Pancreas (tissue), 10 donors: Measurements from ENCODE around the gene ZNF282. TPM values are rescaled to one million over a fixed set of nuclear protein-coding genes. Genes with fewer than 3 reads are reported as not detected.

Source experiments
- ATAC-seq, 4 donors: fragments of 200-7000 bp; cut with Tn5 transposase; one replicate each; pipeline versions ENCODE4 v1.8.0 to v1.9.1; 2020; ENCODE audit warnings: mild to moderate bottlenecking in 4 of 4, moderate library complexity in 4 of 4
- DNase-seq, 6 donors: peaks; one replicate each; pipeline ENCODE4 v3.0.0-alpha.2; 2020
- FAIRE-seq: peaks from 2 replicates; lab custom pipeline; 2012; peaks lifted over from hg19 to GRCh38; lab: Jason Lieb, UNC
- H3K27ac ChIP-seq, 4 donors: fragments of 200-600 bp; sonication (generic); 1 replicate in 3 of 4; 2 replicates in 1 of 4; pipeline versions ENCODE4 v1.5.0 to v1.8.0; 2020
- H3K27me3 ChIP-seq, 4 donors: fragments of 200-600 bp; one replicate each; pipeline ENCODE4 v1.8.0; 2021
- H3K36me3 ChIP-seq, 3 donors: fragments of 200-600 bp; sonication (generic) in 1 of 3; one replicate each; pipeline versions ENCODE4 v1.5.0 to v1.8.0; 2020 to 2021
- H3K4me1 ChIP-seq, 3 donors: fragments of 200-600 bp; one replicate each; pipeline ENCODE4 v1.8.0; 2021
- H3K4me3 ChIP-seq, 4 donors: fragments of 200-600 bp; sonication (generic) in 2 of 4; one replicate each; pipeline versions ENCODE4 v1.5.0 to v1.8.0; 2020 to 2021
- H3K9me3 ChIP-seq, 4 donors: fragments of 200-600 bp; one replicate each; pipeline ENCODE4 v1.8.0; 2021
- CTCF ChIP-seq, 4 donors: fragments of 200-600 bp; sonication (generic) in 3 of 4; IDR thresholded peaks; one replicate each; pipeline versions ENCODE4 v1.5.0 to v1.8.0; 2021; ENCODE audit warnings: antibody characterized with exemption in 4 of 4
- WGBS, 2 donors: extraction: QIAGEN DNeasy Blood & Tissue Kit; methylation state at CpG; one replicate each; pipeline ENCODE4 v1.1.7; 2013; 5-methylcytosine and 5-hydroxymethylcytosine counted together
- intact Hi-C, 3 donors: fragments of 100-400 bp; cut with DNase I; formaldehyde crosslinking; loops; one replicate each; pipeline versions ENCODE4 v1.11.1 to v1.14.2; 2022
- polyA plus RNA-seq, 2 donors: library from polyadenylated mRNA; stranded (reverse); fragments of 200-250 nt; gene quantifications; one replicate each; pipeline ENCODE4 v1.2.3, GENCODE V29; 2013
- total RNA-seq, 6 donors: library from RNA; stranded (reverse); fragmentation: NEBNext Ultra II Directional in 4 of 6; extraction: Animal tissue kit (Norgen Biotek cat#: 25700) in 4 of 6; gene quantifications; one replicate each; pipeline versions ENCODE4 v1.2.1 to v1.2.4, GENCODE V29; 2021 to 2023
- donor health status: healthy with polysubstance abuse.
- donor health status: DM: no; HTN: no; CAD: no; lungs with moderate emphysema.
- donor health status: DM: no; HTN: no; CAD: no.
- donor health status: control.
- donor health status: control.
- donor health status: Bipolar disorder and iron deficiency.
- donor health status: DM: yes; HTN: yes; CAD: no.
- donor health status: DM: no; HTN: no; CAD: no.
- donor health status: DM: no; HTN: no; CAD: no.
- donor health status: DM: yes; HTN: yes; CAD: no.

ZNF282 gene
- total and polyA plus RNA-seq, 8 donors = 12.1 to 19.4 (median 14.0) TPM

GRCh38 chr7:149216402-149216801 is 21.1 kb downstream of the ZNF282 start:
- TF ChIP-seq CTCF (IDR thresholded peaks at IDR 0.05) = no peak
- no peaks in the 10 kb centered on the region for H3K27me3 ChIP-seq
- DNase-seq (no peak), FAIRE-seq (no peak), ATAC-seq (no peak)
- 57 to 68% methylated on average over 2 of the region's 2 CpGs for WGBS, 2 donors
- no peak overlapping the region for H3K27ac ChIP-seq
- no peaks in the 10 kb centered on the region for H3K9me3 ChIP-seq
- no peaks in the 10 kb centered on the region for H3K4me1 ChIP-seq
- H3K36me3 ChIP-seq = peaks cover 6 to 46% (median 31%) of the 10 kb centered on the region in 3 donors
- no peak overlapping the region for H3K4me3 ChIP-seq
- intact Hi-C loops = no loop called here

DNA sequence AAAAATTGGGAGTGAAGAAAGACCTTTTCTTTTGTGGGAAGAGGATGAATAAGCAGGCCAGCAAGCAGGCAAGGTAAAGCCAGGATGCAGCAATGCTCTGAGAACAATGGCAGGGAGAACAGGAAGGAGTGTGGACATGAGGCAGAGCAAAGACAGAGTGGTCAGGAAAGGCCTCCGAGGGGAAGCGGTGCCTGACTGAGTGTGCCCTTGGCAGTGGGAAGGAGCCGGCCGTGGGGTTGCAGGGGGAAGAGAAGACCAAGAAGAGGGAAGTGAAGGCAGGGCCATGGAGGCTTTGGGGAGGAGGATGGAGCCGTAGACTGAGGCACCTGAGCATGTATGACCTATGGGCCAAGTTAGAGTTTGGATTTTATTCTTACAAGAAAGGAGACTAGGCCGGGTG is 22.2 kb downstream of the ZNF282 start:
- FAIRE-seq = no peak
- intact Hi-C loops = no loop called here

DNA sequence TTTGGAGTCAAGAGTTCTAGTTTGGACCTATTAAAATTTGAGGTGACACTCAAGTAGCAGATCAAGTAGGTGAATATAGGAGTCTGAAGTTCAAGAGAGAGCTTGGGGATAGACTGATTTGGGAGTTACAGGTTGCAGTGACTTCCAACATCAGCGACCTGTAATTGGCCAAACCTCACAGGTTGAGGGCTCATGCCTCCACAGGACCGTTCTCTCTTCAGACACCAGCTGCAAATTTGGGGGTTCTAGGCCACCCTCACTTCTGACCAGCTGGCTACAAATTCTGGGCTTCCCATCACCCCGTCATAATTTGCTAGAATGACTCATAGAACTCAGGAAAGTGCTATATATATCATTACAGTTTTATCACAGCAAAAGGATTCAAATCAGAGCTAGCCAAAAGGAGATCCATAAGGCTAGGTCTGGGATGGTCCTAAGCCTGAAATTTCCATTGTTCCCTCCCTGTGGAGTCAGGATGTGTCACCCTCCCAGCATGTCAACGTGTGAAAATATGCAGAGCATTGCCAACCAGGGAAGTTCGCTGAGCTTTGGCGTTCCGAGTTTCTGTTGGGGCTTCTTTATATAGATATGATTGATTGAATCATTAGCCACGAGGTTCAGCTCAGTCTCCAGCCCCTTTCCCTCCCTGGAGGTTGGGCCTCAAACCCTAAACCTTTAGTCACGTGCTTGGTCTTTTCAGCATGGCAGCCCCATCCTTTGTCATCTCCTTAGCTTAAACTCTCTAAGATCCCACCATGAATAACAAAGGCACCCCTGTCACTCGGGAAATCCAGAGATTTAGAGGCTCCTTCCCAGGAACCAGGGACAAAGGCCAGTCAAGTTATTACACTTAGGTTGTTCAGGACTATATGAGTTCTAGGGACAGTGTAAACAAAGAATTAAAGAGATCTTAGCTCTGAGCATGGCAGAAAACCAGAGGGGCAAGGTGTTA is 23.4 kb downstream of the ZNF282 start:
- DNase-seq (no peak), FAIRE-seq (no peak), ATAC-seq (no peak)
- no peaks in the 10 kb centered on the region for H3K27me3 ChIP-seq
- intact Hi-C loops = no loop called here
- no peak overlapping the region for H3K4me3 ChIP-seq
- WGBS, 2 donors = 83 to 85% methylated on average over 10 of the region's 10 CpGs
- H3K36me3 ChIP-seq = peaks cover 0 to 32% (median 22%) of the 10 kb centered on the region in 3 donors
- H3K4me1 ChIP-seq = no peaks in the 10 kb centered on the region
- no peak for TF ChIP-seq CTCF (IDR thresholded peaks at IDR 0.05)
- no peak overlapping the region for H3K27ac ChIP-seq
- no peaks in the 10 kb centered on the region for H3K9me3 ChIP-seq

More for the DNA sequence above, 22.2 kb downstream of the ZNF282 start:
- Histone ChIP-seq H3K4me3 (no peak overlapping the region), H3K36me3 (peaks cover 0 to 35% (median 29%) of the 10 kb centered on the region in 3 donors), H3K27ac (no peak overlapping the region), H3K9me3 (no peaks in the 10 kb centered on the region), H3K27me3 (no peaks in the 10 kb centered on the region), H3K4me1 (no peaks in the 10 kb centered on the region)
- WGBS, 2 donors = 96 to 98% methylated on average over 6 of the region's 6 CpGs
- ATAC-seq (no peak), DNase-seq (no peak)
- TF ChIP-seq CTCF (IDR thresholded peaks at IDR 0.05) = no peak

DNA sequence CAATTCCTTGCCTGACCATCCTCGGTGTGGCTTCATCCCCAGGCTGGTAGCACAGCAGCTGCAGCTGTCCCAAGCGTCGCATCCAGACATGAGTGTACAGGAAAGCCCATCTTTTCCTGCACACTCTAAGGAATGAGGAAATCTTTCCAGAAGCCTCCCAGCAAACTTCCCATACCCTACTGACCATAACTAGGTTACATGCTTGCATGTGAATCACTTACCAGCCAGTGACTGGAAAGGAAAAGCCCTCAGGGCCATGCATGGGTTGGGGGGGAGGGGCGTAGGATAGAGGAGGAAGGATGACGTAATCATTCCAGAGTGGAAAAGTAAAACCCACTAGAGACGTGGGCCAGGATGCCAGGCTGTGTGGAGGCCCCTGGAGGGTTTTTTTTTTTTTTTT is 25.2 kb downstream of the ZNF282 start:
- no peak overlapping the region for H3K4me3 ChIP-seq
- no peak overlapping the region for H3K27ac ChIP-seq
- WGBS, 2 donors = 83 to 86% methylated on average over 6 of the region's 6 CpGs
- no peaks in the 10 kb centered on the region for H3K9me3 ChIP-seq
- FAIRE-seq (no peak), ATAC-seq (no peak), DNase-seq (no peak)
- H3K4me1 ChIP-seq = no peaks in the 10 kb centered on the region
- peaks cover 0 to 33% (median 13%) of the 10 kb centered on the region in 3 donors for H3K36me3 ChIP-seq
- TF ChIP-seq CTCF (IDR thresholded peaks at IDR 0.05) = no peak
- H3K27me3 ChIP-seq = no peaks in the 10 kb centered on the region
- intact Hi-C loops = no loop called here

DNA sequence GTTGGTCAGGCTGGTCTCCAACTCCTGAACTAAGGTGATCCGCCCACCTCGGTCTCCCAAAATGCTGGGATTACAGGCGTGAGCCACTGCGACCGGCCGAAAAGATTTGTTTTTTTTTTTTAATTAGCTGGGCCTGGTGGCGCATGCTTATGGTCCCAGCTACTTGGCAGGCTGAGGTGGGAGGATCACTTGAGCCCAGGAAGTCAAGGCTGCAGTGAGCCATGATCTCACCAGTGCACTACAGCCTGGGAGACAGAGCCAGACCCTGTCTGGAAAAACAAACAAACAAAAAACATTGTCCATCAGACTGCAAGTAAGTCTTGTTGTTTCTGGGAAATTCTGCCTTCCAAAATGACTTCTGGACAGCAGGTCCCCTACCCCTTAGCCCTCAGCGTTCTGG is 27.8 kb downstream of the ZNF282 start:
- Histone ChIP-seq H3K4me1 (no peaks in the 10 kb centered on the region), H3K9me3 (no peaks in the 10 kb centered on the region), H3K4me3 (no peak overlapping the region), H3K27ac (no peak overlapping the region), H3K36me3 (peaks cover 0 to 30% (median 3%) of the 10 kb centered on the region in 3 donors), H3K27me3 (no peaks in the 10 kb centered on the region)
- intact Hi-C loops = no loop called here
- 95 to 98% methylated on average over 8 of the region's 8 CpGs for WGBS, 2 donors
- ATAC-seq (no peak), FAIRE-seq (no peak), DNase-seq (no peak)
- TF ChIP-seq CTCF (IDR thresholded peaks at IDR 0.05) = no peak
